ENCODE measurements around the gene SSB. TPM values are rescaled to one million over a fixed set of nuclear protein-coding genes. Genes with fewer than 3 reads are reported as not detected.

SSB gene
- total RNA-seq, 1 donor from 2014 or later = 296 TPM

- no peak overlapping the region for H3K4me3 Mint-ChIP-seq
- no peaks in the 10 kb centered on the region for H4K20me1 ChIP-seq (ENCODE audit: low read depth)
- H3K27ac ChIP-seq = no peak overlapping the region
- no peaks in the 10 kb centered on the region for H3K36me3 ChIP-seq
- no peak overlapping the region for H3K4me2 ChIP-seq
- no peaks in the 10 kb centered on the region for H3F3A ChIP-seq (ENCODE audit: low read depth)
- H3K4me1 Mint-ChIP-seq = peaks cover 5% of the 10 kb centered on the region
- no peak overlapping the region for H2AFZ ChIP-seq (replicated peaks)
- H3K9me3 ChIP-seq (ENCODE audit: low read depth) = no peaks in the 10 kb centered on the region
- no peaks in the 10 kb centered on the region for H3K4me1 ChIP-seq
- H3K79me2 ChIP-seq (ENCODE audit: low read depth) = no peaks in the 10 kb centered on the region
- H3K9ac ChIP-seq = no peak overlapping the region
- H3K36me3 Mint-ChIP-seq = peaks cover 10% of the 10 kb centered on the region
- TF ChIP-seq CTCF (IDR thresholded peaks at IDR 0.05) (no peak), EZH2 (IDR thresholded peaks at IDR 0.05) (no peak), EZH2phosphoT487 (IDR thresholded peaks at IDR 0.05) (no peak)
- H3K27me3 Mint-ChIP-seq (ENCODE audit: insufficient read depth, low read depth) = no peaks in the 10 kb centered on the region
- no peak overlapping the region for H3K27ac Mint-ChIP-seq
- H3K27me3 ChIP-seq = no peaks in the 10 kb centered on the region
- H3K4me3 ChIP-seq = no peak overlapping the region
- no peak for DNase-seq (ENCODE audit: low spot score)
- no peaks in the 10 kb centered on the region for H3K9me3 Mint-ChIP-seq
Measured at GRCh38 chr2:169775765-169776164, 22.9 kb upstream of the SSB start.

GRCh38 chr2:169776252-169776761 is 22.4 kb upstream of the SSB start:
- no peaks in the 10 kb centered on the region for H3K36me3 ChIP-seq
- H3K9me3 Mint-ChIP-seq = no peaks in the 10 kb centered on the region
- DNase-seq (ENCODE audit: low spot score) = no peak
- no peaks in the 10 kb centered on the region for H4K20me1 ChIP-seq (ENCODE audit: low read depth)
- no peaks in the 10 kb centered on the region for H3K27me3 Mint-ChIP-seq (ENCODE audit: insufficient read depth, low read depth)
- H3F3A ChIP-seq (ENCODE audit: low read depth) = no peaks in the 10 kb centered on the region
- peaks cover 10% of the 10 kb centered on the region for H3K36me3 Mint-ChIP-seq
- H2AFZ ChIP-seq (replicated peaks) = no peak overlapping the region
- H3K4me1 ChIP-seq = no peaks in the 10 kb centered on the region
- H3K9ac ChIP-seq = no peak overlapping the region
- no peaks in the 10 kb centered on the region for H3K9me3 ChIP-seq (ENCODE audit: low read depth)
- H3K27ac ChIP-seq = no peak overlapping the region
- peaks cover 5% of the 10 kb centered on the region for H3K4me1 Mint-ChIP-seq
- no peak for TF ChIP-seq EZH2phosphoT487 (IDR thresholded peaks at IDR 0.05)
- TF ChIP-seq EZH2 (IDR thresholded peaks at IDR 0.05) = no peak
- TF ChIP-seq CTCF (IDR thresholded peaks at IDR 0.05) = no peak
- no peak overlapping the region for H3K27ac Mint-ChIP-seq
- H3K27me3 ChIP-seq = no peaks in the 10 kb centered on the region
- no peak overlapping the region for H3K4me3 ChIP-seq
- no peak overlapping the region for H3K4me2 ChIP-seq
- no peaks in the 10 kb centered on the region for H3K79me2 ChIP-seq (ENCODE audit: low read depth)
- H3K4me3 Mint-ChIP-seq = no peak overlapping the region

GRCh38 chr2:169778446-169778845 is 20.2 kb upstream of the SSB start:
- peaks cover 2% of the 10 kb centered on the region for H3K27me3 Mint-ChIP-seq (ENCODE audit: insufficient read depth, low read depth)
- H3K4me1 Mint-ChIP-seq = peaks cover 5% of the 10 kb centered on the region
- no peaks in the 10 kb centered on the region for H3K27me3 ChIP-seq
- no peak overlapping the region for H3K27ac ChIP-seq
- H3F3A ChIP-seq (ENCODE audit: low read depth) = no peaks in the 10 kb centered on the region
- no peak overlapping the region for H3K27ac Mint-ChIP-seq
- no peak overlapping the region for H3K9ac ChIP-seq
- H3K79me2 ChIP-seq (ENCODE audit: low read depth) = no peaks in the 10 kb centered on the region
- no peak for DNase-seq (ENCODE audit: low spot score)
- TF ChIP-seq CTCF (IDR thresholded peaks at IDR 0.05) = no peak
- H3K36me3 ChIP-seq = no peaks in the 10 kb centered on the region
- H3K4me1 ChIP-seq = no peaks in the 10 kb centered on the region
- H3K4me2 ChIP-seq = no peak overlapping the region
- H2AFZ ChIP-seq (replicated peaks) = no peak overlapping the region
- no peaks in the 10 kb centered on the region for H4K20me1 ChIP-seq (ENCODE audit: low read depth)
- no peak overlapping the region for H3K4me3 Mint-ChIP-seq
- peaks cover 10% of the 10 kb centered on the region for H3K36me3 Mint-ChIP-seq
- no peaks in the 10 kb centered on the region for H3K9me3 ChIP-seq (ENCODE audit: low read depth)
- H3K4me3 ChIP-seq = no peak overlapping the region
- no peaks in the 10 kb centered on the region for H3K9me3 Mint-ChIP-seq
